HUES48 (cell line): ENCODE results near the gene UNKL.

Experiments
- H3K27ac ChIP-seq: one replicate; pipeline ENCODE4 v1.7.0; 2013; ENCODE audit warnings: low read depth, low read length, inconsistent platforms
- H3K27me3 ChIP-seq: 2 replicates; pipeline ENCODE4 v1.6.1; 2013; ENCODE audit warnings: mild to moderate bottlenecking, low read length; ENCODE audit not compliant: control insufficient read depth, insufficient read depth
- H3K36me3 ChIP-seq: 2 replicates; pipeline ENCODE4 v1.6.1; 2013; ENCODE audit warnings: low read length; ENCODE audit not compliant: control insufficient read depth, insufficient read depth
- H3K4me1 ChIP-seq: 2 replicates; pipeline ENCODE4 v1.6.1; 2013; ENCODE audit warnings: mild to moderate bottlenecking, low read length; ENCODE audit not compliant: control insufficient read depth, insufficient read depth
- H3K4me3 ChIP-seq: 2 replicates; pipeline ENCODE4 v1.5.1; 2013; ENCODE audit warnings: mild to moderate bottlenecking, low read depth, low read length
- H3K9ac ChIP-seq: 2 replicates; pipeline ENCODE4 v1.6.1; 2013; ENCODE audit warnings: mild to moderate bottlenecking, low read depth, low read length, moderate library complexity
- H3K9me3 ChIP-seq: 2 replicates; pipeline ENCODE4 v1.6.1; 2013; ENCODE audit warnings: low read length; ENCODE audit not compliant: control insufficient read depth, insufficient read depth

Gene UNKL

DNA sequence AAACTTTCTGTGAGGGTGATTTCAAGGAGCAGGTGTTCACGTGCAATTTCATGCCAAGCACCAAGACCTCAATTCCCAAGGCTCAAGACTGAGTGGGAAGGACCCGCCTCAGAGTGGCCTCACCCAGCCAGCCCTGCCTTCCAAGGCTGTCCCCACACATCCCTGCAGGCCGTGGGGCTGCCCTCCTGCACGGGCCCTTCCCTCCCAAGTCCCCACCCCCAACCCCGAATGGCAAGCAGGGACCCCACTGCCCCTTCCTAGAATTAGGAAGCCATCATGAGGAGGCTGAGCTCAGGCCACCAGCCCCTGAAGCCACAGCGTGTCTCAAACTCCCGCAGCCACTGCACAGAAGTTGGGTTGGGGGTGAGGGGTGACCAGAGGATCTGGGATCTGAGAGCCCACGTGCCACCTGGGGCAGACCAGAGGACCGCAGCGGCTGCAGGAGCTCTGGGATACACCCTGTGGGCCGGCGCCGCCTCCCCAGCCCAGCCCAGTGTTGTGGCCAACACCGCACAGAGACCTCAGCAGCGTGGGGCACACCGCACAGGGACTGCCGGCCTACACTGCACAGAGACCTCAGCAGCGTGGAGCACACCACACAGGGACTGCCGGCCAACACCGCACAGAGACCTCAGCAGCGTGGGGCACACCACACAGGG lies 42.1 kb downstream of the UNKL start:
- no peaks in the 10 kb centered on the region for H3K4me1 ChIP-seq
- no peaks in the 10 kb centered on the region for H3K27me3 ChIP-seq
- H3K36me3 ChIP-seq = peaks cover 21% of the 10 kb centered on the region

DNA sequence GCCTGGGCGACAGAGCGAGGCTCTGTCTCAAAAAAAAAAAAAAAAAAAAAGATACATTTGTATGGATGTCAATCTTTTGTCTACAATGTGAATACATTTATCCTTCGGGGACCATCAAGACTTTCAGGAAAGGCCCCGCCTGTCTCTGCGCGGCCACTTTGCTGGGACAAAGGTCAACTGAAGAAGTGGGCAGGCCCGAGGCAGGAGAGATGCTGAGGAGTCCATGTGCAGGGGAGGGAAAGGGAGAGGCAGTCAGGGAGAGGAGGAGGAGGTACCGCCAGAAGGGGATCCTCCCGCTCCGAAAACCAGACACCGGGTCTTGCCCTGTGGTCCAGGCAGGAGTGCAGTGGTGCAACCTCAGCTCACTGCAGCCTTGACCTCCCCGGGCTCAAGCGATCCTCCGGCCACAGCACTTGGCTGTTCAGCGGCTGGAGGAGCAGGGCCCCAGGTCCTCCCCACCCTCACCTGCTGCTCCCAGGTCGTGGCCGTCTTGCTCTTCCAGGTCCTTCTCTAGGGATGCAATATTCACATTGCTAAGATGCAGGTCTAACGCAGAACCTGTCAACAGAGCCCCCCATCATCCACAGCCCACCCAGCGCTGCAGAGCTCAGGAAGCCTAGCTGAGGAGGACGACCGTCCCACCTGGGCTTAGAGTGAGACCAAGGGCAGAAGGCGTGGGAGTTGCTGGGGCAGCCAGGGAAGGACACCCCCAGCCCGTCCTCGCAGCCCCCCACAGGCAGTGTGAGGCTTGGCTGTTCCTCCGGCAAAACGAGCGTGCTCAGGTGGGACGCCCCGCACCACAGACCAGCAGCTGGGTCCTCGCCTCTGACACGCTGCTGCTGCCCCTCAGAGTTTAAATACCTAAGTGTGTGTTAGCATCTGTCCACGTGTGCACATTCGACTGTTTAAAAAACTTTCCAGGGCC lies 43.2 kb downstream of the UNKL start:
- H3K9ac ChIP-seq = no peak overlapping the region
- no peak overlapping the region for H3K27ac ChIP-seq
- no peaks in the 10 kb centered on the region for H3K4me1 ChIP-seq
- H3K9me3 ChIP-seq = no peaks in the 10 kb centered on the region
- H3K4me3 ChIP-seq = no peak overlapping the region
- H3K27me3 ChIP-seq = no peaks in the 10 kb centered on the region
- H3K36me3 ChIP-seq = peaks cover 29% of the 10 kb centered on the region

More for the DNA sequence above, 42.1 kb downstream of the UNKL start:
- Histone ChIP-seq H3K9ac (no peak overlapping the region), H3K9me3 (no peaks in the 10 kb centered on the region), H3K4me3 (no peak overlapping the region), H3K27ac (no peak overlapping the region)

DNA sequence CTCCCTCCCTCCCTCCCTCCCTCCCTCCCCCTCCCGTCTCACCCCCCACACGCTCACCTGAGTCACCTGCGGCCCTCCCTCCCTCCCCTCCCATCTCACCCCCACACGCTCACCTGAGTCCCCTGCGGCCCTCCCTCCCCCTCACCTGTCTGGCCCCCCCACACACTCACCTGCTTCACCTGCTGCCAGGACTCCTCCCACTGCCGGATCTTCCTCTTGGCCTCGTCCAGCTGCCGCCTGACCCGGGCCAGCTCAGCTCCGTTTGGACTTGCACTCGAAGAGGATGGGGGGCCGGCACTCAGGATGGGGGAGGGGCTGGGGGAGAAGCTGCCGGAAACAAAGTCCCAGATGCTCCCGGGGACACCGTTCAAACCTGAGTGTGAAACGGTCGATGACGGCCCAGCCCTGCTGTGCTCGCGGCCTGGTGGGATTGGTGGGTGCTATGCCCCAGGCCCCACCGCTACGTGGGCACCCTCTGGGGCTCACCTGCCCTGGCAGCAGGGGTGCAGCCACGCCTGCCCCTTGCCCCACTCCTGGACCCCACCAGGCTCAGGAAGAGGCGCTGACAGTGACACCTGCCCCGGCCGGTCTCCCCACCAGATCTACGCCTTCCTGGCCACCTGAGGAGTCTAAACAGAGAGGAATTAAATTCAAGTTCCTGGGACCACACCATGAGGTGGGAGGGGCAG lies 46.9 kb downstream of the UNKL start:
- H3K27ac ChIP-seq = no peak overlapping the region

DNA sequence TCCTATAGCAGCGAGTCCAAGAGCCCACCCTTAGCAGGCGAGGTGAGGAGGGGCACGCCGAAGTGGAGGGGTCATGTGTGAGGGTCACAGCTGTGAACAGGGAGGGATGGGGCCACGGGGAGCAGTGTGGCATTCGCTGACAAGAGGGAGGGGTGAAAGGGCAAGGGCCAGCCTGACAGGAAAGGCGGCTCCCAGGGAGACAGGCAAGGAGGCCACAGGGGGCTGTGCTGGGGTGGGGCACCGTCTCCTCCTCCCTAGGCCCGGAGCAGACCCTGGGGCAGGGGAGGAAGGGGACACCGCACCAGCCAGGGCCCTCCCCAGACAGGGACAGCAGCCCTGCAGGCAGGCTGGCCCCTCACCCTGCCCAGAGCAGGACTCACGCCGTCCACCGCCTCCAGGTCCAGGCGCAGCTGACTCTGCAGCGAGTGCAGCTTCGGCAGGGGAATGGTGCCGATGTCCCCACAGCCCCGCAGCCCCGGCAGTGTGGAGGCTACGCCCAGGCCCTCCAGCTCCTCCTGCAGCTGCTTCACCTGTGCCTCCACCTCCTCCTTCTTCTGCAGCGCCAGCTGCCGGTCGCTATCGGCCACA lies 47.7 kb downstream of the UNKL start:
- H3K36me3 ChIP-seq = peaks cover 68% of the 10 kb centered on the region
- no peaks in the 10 kb centered on the region for H3K4me1 ChIP-seq
- no peaks in the 10 kb centered on the region for H3K9me3 ChIP-seq
- H3K9ac ChIP-seq = no peak overlapping the region
- H3K27me3 ChIP-seq = no peaks in the 10 kb centered on the region
- H3K4me3 ChIP-seq = no peak overlapping the region
- H3K27ac ChIP-seq = no peak overlapping the region

More for the DNA sequence above, 46.9 kb downstream of the UNKL start:
- Histone ChIP-seq H3K4me3 (no peak overlapping the region), H3K9me3 (no peaks in the 10 kb centered on the region), H3K4me1 (no peaks in the 10 kb centered on the region), H3K36me3 (peaks cover 60% of the 10 kb centered on the region), H3K27me3 (no peaks in the 10 kb centered on the region), H3K9ac (no peak overlapping the region)

DNA sequence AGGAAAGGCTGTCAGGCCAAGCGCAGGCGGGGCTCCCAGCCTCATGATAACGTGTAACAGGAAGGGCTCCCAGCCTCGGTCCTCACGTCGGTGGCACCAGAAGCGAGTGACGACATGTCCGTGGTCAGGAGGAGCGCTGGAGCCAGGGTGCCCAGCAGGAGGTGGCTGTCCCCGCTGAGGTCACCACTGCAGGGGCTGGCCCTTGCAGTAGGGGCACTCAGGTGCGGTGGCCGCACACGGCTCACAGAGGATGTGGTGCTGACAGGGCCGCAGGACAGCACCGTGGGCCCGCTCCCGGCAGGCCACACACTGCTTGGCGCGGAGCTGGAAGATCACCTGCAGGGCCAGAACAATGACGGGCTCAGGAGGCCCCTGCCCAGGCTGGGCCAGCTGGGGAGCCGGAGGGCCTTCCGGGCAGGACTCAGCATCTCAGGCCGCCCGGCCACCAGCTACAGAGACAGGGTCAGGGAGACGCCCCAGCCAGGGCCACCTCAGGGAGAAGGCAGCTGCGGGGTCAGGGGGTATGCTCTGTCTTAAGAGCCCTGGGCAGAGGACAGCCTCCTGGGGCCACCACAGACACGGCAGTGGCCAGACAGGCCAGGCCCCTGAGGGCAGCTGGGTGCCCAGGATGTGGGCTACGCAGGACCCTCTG lies 48.3 kb downstream of the UNKL start:
- no peak overlapping the region for H3K27ac ChIP-seq
- peaks cover 71% of the 10 kb centered on the region for H3K36me3 ChIP-seq
- no peak overlapping the region for H3K9ac ChIP-seq
- H3K4me1 ChIP-seq = no peaks in the 10 kb centered on the region
- H3K9me3 ChIP-seq = no peaks in the 10 kb centered on the region
- H3K4me3 ChIP-seq = no peak overlapping the region
- no peaks in the 10 kb centered on the region for H3K27me3 ChIP-seq

DNA sequence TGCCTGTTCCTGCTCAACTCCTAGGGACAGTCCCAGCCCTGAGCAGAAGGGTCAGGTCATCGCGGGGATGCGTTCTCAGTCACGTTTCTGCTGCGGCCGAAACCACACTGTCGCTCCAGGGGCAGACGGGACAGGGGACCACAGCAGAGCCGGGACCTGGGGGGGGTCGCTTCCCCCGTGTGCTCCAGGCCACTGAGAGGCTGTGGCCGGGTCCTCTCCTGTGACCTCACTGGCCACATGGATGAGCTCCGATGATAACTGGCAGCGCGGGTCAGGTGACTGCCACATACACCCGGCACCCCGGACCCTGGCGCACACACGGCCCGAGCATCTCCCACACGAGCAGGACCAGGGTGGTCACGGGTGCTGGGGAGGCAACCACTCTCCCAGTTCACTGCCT lies 50.0 kb downstream of the UNKL start:
- Histone ChIP-seq H3K9me3 (no peaks in the 10 kb centered on the region), H3K27me3 (no peaks in the 10 kb centered on the region), H3K36me3 (peaks cover 74% of the 10 kb centered on the region), H3K4me3 (no peak overlapping the region), H3K27ac (no peak overlapping the region), H3K9ac (no peak overlapping the region), H3K4me1 (no peaks in the 10 kb centered on the region)

DNA sequence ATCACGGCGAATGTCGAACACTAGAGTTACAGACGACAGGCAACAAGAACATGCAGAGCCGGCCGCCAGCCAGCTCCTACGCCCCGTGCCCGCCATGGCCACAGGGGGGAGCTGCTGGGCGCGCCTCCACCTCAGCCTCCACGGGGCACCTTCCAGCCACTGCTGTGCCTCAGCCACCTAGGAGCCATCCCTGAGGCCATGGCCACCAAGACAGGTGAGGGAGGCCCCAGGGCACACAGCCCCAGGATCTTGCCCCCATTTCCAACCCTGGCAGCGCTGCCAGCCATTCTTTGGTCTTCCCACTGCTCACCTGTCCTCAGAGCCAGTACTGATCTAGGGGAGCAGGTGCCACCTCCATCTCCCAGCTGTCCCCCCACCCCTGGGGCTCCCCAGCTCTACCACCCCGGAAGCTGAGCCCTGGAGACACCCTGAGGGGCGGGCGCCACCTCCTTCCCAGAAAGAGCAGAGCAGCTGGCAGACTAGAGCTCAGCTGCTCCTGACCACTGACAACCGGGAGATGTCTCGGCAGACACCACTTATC lies 50.9 kb downstream of the UNKL start:
- H3K9me3 ChIP-seq = no peaks in the 10 kb centered on the region
- no peak overlapping the region for H3K27ac ChIP-seq
- H3K4me3 ChIP-seq = no peak overlapping the region
- no peaks in the 10 kb centered on the region for H3K27me3 ChIP-seq
- peaks cover 73% of the 10 kb centered on the region for H3K36me3 ChIP-seq
- H3K9ac ChIP-seq = no peak overlapping the region
- no peaks in the 10 kb centered on the region for H3K4me1 ChIP-seq

DNA sequence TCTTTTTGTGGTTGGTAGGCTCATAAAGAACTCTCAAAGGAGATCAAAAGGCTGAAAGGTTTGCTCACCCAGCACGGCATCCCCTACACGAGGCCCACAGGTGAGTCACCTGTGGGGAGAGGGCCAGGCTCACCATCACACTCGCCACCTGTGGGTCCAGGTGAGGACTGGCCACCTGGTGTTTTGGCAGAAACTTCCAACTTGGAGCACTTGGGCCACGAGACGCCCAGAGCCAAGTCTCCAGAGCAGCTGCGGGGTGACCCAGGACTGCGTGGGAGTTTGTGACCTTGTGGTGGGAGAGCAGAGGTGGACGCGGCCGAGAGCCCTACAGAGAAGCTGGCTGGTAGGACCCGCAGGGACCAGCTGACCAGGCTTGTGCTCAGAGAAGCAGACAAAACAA lies 51.7 kb downstream of the UNKL start:
- H3K4me3 ChIP-seq = no peak overlapping the region
- peaks cover 70% of the 10 kb centered on the region for H3K36me3 ChIP-seq
- H3K4me1 ChIP-seq = no peaks in the 10 kb centered on the region
- no peaks in the 10 kb centered on the region for H3K27me3 ChIP-seq
- H3K27ac ChIP-seq = no peak overlapping the region
- H3K9me3 ChIP-seq = no peaks in the 10 kb centered on the region
- H3K9ac ChIP-seq = no peak overlapping the region

DNA sequence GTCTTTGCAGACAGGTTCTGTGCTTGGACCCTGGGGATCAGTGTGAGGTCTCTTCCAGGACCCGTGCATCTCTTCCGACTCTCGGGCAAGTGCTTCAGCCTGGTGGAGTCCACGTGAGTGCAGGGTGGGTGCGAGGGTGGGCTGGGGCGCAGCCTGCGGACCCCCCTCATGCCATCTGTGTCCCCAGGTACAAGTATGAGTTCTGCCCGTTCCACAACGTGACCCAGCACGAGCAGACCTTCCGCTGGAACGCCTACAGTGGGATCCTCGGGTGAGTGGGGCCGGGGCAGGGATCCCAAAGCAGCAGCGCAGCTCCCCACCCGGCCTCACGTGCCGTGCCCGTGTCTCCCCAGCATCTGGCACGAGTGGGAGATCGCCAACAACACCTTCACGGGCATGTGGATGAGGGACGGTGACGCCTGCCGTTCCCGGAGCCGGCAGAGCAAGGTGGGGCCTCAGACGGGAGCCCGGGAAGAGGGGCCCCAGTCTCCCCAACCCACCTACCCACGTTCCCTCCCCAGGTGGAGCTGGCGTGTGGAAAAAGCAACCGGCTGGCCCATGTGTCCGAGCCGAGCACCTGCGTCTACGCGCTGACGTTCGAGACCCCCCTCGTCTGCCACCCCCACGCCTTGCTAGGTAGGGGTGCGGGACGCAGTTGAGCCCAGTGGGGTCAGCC lies 52.7 kb downstream of the UNKL start:
- H3K9me3 ChIP-seq = no peaks in the 10 kb centered on the region
- peaks cover 64% of the 10 kb centered on the region for H3K36me3 ChIP-seq
- H3K9ac ChIP-seq = no peak overlapping the region
- H3K27me3 ChIP-seq = no peaks in the 10 kb centered on the region
- no peaks in the 10 kb centered on the region for H3K4me1 ChIP-seq
- H3K27ac ChIP-seq = no peak overlapping the region
- H3K4me3 ChIP-seq = no peak overlapping the region
